ENCODE data around the gene CHST9. TPM values are rescaled to one million over a fixed set of nuclear protein-coding genes. Genes with fewer than 3 reads are reported as not detected.

Gene CHST9
- total and polyA plus RNA-seq, 9 of the 15 experiments (the other 6 are each of a cell fraction or from before 2014, with no cell fraction given), result not detected

- no peak for DNase-seq (ENCODE audit: extremely low read depth in 1 of 4, low spot score in 3 of 4)
- no TSS peak for BruUV-seq (replicated peaks)
- ChIA-PET POLR2A (no interaction called here), CTCF (ENCODE audit: low intra/inter-chr PET ratio) (no interaction called here)
- intact Hi-C loops (cut with micrococcal nuclease), result no loop called here
- Histone ChIP-seq H3K36me3 (ENCODE audit: control insufficient read depth, insufficient read depth, low read length) (no peaks in the 10 kb centered on the region), H3K4me1 (replicated peaks in 1 of 2; ENCODE audit: control insufficient read depth in 2 of 2, insufficient read depth in 2 of 2, low read length in 2 of 2) (no peaks in the 10 kb centered on the region), H4K20me1 (replicated peaks; ENCODE audit: control insufficient read depth, insufficient read depth, low read length) (no peaks in the 10 kb centered on the region), H3K4me3 (no peak overlapping the region), H3K9me3 (replicated peaks; ENCODE audit: control insufficient read depth, insufficient read depth, low read depth, low read length) (no peaks in the 10 kb centered on the region), H3K27me3 (ENCODE audit: control insufficient read depth in 2 of 2, insufficient read depth in 2 of 2, low read length in 2 of 2) (no peaks in the 10 kb centered on the region), H3K4me2 (ENCODE audit: insufficient read depth, low read length) (no peak overlapping the region), H3K9ac (ENCODE audit: insufficient read depth in 1 of 2, low read depth in 2 of 2, low read length in 2 of 2) (no peak overlapping the region), H3K27ac (ENCODE audit: extremely low read depth, low read depth, low read length) (no peak overlapping the region), H3K9me1 (ENCODE audit: control insufficient read depth, insufficient read depth, low read length) (no peaks in the 10 kb centered on the region), H3K79me2 (ENCODE audit: control insufficient read depth, insufficient read depth, low read length) (no peaks in the 10 kb centered on the region), H2AFZ (ENCODE audit: low read depth, low read length) (no peak overlapping the region)
- no peak for FAIRE-seq
- WGBS (ENCODE audit: insufficient coverage, low coverage, missing lambda C conversion rate), result 0% methylated on average over 4 of the region's 4 CpGs
- in situ Hi-C loops (cut with MboI), result no loop called here
- no peak for ATAC-seq
- no peak for TF ChIP-seq GTF3C2 (IDR thresholded peaks at IDR 0.05; ENCODE audit: borderline replicate concordance, extremely low read depth, insufficient read length)
- no peak for TF ChIP-seq ZNF263 (CRISPR knock-in tag; IDR thresholded peaks at IDR 0.05; ENCODE audit: borderline replicate concordance)
- no peak for TF ChIP-seq ZNF282 (CRISPR knock-in tag; IDR thresholded peaks at IDR 0.05)
- no peak for TF ChIP-seq ZNF140 (CRISPR knock-in tag; IDR thresholded peaks at IDR 0.05)
- no peak for TF ChIP-seq ZNF134 (CRISPR knock-in tag; conservative IDR thresholded peaks at IDR 0.05)
- TF ChIP-seq CHD7 (IDR thresholded peaks at IDR 0.05; ENCODE audit: low read depth, low read length), result no peak
- TF ChIP-seq RFX1 (IDR thresholded peaks at IDR 0.05), result no peak
Observed at GRCh38 chr18:26970637-26971036, 214.5 kb downstream of the CHST9 start.
